ENCODE results near the gene FAM234B.
"Not testable (repeated sequence)": the region's sequence is repeated elsewhere in the genome, so short reads cannot be mapped to it uniquely, and the experiment has no call there.

Gene FAM234B

DNA sequence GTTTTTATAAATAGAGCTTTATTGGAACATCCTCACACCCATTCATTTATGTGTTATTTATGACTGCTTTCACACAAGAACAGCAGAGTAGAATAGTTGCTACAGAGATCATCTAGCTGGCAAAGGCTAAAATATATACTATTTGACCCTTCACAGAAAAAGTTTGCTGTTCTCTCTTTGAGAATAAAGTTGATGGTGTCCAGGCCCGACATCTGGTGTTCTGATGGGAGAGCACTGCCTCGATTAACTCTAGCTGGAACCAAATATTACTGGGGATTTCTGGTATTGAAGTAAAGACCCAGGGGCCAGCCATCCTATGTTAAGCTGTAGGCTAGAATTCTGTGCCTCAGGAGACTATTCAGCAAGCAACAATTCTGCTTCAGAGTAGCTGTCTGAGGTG lies 21.8 kb downstream of the FAM234B start:
- no peak for DNase-seq

DNA sequence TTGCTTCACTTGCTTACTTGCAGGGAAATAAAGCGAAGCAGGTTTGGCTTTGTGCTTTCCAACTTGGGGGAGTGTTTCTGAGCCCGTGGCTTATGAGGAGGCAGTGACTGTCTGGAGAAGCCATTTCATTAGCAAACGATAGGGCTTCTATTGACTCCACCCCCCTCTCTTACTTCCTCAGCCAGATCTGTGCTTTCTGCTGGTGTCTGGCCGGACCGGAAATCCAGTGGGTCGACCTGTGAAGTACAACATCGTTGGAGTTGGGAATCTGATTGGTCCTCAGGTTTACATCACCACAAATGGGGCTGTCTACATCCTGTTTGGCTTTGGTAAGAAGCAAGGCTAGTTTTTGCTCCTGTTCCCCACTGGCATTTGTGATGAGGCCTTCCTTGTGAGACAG lies 22.3 kb downstream of the FAM234B start:
- DNase-seq, result no peak

DNA sequence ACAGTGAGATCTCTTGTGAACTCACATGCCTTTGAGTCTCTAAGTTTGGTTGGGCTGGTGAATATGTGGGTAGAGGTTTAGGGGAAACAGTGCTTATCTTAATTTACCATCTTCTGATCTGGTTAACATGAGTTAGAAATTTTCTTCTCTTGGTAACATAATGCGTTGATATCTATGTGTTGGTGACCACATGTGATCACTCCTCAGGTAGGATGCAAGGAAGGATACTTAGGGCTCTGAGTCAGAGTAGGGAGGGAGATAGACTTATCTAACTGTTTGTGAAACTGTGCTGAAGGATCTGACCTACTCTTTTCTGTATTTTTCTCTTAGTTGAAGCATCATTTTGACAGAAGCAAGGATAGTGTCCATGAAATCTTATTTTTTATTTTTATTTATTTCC lies 23.1 kb downstream of the FAM234B start:
- DNase-seq, result no peak

DNA sequence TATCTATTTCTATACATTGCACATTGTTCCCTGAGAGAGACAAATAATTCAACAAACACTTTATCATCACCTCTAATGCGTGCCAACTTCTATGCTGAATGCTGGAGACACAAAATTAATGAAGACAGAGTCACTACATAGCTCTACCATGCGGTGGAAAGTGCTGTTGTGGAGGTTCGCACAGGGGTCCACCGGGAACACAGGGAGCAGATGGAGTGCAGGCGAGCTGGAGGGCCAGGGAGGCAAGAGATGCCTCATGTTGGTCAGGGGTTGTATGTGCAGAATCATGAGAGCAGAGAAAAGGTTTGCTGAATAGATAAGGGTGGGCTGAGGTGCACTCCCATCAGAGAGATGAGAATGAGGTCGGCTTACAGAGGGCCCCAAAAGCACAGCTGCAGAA lies 25.2 kb downstream of the FAM234B start:
- DNase-seq, result no peak

DNA sequence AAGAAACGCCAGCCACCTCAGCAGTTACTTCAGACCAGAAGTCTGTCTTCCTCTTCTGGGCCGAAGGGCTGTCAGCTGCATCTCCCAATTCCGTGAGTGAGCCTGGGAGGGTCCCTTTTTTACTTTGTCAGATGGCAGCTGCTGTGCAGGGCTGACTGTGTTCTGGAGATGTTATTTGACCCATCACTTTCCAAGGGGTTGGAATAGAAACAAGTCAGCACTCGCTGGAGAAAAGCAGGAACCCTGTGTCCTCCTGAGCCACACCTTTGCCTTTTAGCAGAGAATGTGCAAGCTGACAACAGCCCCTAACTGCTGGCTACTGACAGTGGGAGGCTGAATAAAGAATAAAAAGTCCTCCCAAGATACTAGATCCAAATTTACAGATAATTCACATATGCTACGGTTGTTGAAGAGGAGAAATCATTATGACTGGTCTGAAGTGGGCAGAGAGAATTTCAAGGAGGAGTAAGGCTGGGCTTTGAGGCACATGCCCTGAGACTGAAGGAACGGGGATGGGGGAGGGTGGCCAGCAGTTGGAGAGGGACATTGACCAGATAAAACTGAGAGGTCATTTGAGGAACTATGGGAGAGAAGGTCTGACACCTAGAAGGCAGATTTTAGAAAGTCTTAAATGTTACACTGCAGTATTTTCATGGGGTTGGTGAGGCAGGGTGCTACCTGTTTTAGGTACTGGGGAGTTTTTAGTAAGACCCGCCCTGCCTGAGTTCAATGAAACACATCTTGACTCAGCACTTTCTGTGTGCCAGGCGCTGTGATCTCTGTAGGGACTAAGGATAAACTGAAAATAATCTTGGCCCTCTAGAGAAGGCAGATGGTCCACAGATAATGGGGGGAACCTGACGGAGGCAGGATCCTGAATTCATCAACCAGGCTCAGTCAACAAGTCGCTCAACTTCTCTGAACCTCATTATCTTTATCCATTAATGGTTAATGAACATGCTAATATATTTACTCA lies 27.4 kb downstream of the FAM234B start:
- no peak for DNase-seq

DNA sequence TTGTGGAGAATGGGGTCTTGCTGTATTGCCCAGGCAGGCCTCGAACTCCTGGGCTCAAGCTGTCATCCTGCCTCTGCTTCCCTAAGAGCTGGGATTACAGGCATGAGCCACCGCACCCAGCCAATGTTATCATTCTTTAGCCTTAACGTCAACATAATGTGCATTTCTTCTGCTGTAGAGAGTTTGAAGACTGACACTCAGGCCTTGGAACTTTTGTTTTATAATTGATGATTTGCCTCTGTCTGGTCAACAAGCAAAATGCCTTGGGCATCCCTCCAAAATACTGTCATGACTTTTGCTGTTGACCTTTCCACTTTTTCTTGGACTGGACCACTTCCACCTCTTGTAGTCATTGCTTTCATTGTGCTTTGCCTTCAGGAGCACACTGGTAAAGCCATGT lies 29.0 kb downstream of the FAM234B start:
- no peak for DNase-seq

DNA sequence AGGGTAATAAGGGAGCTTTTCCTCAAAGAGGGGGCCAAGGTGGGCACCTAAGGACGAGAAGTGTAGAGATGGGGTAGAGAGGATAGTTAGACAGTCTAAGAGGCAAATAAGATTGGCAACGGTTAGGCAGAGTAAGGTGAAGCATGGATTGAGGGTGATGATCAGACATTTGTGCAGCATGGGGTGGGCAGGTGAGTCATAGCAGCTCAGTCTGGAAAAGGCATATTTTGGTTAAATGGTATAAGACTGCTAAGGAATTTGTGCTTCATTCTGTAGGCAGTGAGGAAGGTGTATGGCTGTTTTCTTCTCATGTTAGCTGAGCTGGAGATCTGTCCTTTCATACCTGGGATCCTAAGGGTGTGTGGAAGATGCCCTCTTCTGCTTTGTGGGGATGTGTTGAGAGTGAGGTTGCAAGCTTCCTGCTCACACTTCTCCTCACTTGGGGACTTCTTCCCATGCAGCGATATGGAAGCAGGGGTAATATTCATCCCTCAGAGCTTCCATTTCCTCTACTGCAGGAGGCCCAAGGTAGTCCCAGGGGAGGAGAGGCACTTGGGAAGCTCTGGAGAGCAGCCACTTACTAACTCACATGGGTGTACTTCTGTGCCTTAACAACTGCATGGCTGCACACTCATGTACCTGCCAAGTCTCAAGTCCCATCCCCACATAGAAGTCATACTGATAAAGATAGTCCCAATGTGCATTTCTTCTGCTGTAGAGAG lies 30.4 kb downstream of the FAM234B start:
- no peak for DNase-seq

DNA sequence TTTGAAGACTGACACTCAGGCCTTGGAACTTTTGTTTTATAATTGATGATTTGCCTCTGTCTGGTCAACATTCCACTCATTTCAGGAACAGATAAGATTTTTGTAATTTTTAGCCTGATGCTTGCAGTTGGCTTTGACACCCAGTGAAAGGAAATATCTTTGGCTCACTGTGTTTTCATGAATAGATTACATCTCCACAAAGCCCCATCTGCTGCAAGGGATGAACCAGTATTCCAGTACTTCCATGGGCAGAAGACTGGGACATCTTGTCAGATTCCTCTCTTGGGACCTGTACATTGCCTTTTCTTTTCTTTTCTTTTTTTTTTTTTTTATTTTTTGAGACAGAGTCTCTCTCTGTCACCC lies 30.9 kb downstream of the FAM234B start:
- DNase-seq, result no peak

DNA sequence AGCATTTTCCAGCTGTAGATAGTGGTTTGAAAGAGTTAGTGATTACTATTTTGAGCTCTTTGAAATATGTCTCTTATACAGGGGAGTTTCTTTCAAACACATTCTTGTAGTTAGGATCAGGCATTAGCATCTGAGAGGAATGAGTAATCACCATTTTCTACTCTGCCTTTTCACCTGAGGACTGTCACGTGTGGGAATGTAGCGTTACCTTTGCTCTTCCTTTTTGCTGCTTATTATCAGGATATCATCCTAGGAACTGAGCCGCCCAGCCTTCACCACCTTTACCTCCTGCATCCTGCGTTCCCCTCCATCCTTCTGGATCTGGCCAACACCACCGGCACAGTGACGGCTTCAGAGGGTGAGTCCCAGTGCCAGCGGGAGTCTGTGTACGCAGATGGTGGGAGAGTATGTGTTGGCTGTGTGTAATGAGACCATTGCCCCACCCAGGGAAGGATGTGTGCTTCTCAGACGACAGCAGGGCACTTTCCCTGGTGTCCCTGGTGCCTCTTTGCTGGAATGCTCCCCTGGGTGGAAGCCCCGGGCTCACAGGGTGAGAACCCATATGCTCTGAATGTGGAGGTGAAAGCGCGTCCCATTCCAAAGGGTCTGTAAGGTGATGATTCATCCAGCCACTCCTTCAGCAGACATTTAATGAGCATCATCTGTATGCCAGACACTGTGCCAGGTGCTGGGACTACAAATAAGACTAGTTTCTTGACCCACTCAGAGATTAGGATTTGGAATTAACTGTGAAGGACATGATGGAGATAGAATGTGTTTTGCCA lies 31.8 kb downstream of the FAM234B start:
- DNase-seq, result no peak

DNA sequence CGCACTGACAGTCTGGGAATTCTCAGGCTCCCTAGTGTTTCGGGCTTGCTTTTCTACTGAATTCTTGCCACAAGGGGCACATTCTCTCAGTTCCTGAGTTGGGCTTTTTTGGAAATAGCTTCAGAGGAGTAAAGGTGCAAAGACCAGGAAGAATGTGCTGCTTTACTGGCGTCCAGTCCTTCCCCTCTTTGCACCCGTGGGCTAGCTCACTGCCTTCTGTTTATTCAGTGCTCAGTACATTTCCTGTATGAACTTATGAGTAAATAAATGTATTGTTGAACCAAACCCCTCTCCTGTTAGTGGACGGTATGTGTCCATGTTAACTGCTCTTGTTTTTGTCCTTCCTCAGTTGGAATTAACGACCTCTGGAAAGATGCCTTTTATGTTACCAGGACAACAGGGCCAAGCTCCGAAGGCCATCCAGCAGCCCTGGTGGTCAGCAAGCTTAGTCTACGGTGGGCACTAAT lies 35.3 kb downstream of the FAM234B start:
- no peak for DNase-seq

DNA sequence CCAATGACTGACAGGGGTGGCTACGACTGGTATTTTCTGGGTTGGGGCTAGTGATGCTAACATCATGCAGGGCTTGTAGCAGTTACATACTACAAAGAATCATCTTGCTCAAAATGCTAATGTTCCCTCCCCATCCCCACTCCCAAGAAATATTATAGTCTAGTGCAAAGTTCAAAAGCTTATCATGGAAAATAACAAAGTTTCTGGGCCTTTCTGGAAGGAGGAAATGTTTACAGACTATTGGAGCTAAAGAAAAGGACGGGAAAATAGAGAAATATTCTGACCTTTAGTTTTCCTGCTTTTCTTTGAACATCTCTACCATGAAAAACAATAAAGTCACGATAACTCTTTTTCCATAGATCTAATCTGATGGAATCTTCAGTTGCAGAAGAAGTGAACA lies 36.1 kb downstream of the FAM234B start:
- DNase-seq, result no peak

DNA sequence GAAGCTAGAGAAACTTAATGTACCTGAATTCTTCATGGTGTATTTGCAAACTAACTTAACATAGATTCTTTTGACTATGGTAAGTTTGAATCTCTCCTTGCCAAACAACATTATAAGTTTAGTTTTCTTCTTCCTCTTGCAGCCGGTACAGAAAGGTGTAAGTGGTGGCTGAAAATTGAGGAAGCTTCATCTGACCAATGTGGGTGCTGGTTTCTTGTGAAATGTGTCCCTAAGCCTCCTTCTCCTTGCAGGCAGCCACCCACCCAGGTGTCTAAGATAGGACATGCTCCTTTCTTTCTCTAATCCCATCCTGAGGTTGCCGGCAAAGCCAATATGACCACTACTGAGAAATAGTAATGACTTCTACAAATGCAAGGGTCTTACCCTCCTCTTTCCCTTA lies 38.7 kb downstream of the FAM234B start:
- no peak for DNase-seq

DNA sequence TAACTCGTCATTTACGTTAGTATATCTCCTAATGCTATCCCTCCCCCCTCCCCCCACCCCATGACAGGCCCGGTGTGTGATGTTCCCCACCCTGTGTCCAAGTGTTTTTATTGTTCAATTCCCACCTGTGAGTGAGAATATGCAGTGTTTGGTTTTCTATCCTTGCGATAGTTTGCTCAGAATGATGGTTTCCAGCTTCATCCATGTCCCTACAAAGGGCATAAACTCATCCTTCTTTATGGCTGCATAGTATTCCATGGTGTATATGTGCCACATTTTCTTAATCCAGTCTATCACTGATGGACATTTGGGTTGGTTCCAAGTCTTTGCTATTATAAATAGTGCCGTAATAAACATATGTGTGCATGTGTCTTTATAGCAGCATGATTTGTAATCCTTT lies 39.5 kb downstream of the FAM234B start:
- DNase-seq, result not testable (repeated sequence)

DNA sequence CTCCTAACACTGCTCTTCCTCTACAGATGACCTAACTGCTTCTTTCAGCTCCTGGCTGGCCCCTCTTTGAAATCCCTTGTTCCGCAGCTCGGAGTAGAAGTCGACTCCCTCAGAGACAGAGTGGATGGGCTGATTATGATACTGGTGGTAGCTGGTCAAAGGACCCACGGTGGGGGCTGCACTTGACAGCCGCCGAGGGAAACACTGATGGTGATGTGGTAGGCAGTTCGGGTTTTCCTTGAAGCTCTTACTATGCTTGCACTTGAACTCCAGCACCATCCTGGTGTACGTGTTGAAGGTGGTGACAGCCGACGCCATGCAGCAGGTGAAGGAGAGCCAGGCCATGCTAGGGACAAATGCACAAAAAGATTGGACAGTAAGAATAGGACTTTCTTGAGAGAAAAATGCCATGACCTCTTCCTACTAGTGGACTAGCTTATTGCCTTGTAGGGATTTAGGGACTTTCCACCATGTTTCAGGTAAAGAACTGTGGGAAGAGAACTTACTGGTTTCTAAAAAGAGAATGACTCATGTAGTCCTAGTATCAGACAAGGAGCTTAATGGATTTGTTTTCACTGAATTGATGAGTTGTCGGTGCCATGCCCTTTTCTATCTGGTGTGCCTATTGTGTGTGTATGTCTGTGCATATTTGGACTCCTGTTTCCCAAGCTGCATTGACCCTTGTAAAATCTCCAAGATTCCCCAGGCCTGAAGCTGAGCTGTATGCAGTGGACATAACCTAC lies 40.9 kb downstream of the FAM234B start:
- no peak for DNase-seq

DNA sequence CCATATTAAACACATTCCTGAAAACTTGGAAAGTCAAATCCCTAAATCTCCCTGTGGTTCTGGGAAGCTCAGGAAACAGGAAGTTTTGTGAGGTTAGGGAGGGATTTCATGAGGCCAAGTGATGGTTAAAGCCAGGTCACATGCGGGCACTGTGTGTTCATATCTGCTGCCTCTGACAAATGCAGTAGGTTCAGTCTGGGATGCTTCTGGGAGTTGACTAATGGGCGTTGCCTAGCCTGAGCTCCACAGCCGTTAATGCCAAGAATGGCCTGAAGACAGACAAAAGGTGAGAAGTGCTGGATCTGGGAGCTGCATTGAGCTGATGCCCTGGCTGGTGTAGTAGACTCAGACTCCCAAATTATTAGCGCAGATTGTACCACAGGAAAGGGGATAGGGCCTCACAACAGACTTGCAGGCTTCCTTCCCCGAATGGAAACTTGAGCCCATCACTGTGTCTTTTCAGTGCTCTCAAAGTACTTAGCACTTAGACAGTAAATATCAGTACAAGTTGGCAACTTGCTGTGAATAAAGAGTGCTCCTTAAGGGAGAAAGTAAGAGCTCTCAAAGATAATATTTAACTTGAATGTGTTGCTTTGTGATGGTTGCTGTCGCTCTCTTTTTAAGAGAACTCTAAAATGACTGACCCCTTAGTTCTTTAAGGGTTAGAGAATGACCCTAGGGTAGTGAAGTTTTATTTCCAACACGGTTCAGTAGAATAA lies 41.9 kb downstream of the FAM234B start:
- DNase-seq, result no peak

DNA sequence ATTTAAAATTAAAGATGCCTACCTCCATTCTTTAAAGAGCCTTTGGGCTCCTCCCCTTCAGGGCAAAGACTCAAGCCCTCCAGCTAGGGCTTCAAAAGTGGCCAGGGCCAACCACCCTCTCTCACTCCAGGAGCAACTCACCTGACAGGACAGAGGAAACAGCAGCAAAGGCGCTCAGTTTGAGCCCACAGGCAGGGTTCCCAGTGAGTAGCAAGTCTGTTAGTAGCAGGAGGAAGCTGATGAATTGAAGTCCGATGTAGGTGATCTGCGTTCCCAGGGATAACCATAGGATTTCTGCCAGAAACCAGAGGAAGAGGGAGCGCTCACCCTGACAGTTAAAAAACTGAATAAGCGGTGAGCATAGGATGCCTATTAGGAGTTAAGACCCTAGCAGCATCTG lies 43.6 kb downstream of the FAM234B start:
- no peak for DNase-seq

DNA sequence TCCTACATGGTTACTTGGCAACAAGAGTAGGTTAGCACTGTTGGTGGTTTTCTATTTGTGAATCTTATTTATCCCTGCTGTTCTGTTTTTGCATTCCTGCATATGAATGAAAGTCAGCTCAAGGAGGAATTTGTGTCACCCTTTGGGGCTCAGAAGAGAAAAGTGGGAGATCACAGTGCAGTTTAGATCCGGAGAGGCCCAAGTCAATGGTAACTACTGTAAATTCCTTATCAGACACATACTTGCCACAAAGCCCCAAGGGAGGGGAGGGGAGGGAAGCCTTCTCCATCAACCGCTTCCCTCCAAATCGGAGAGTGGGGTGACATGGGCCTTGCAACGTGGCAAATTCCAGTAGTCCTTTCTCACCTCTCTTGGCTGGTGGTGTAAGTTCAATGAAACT lies 44.3 kb downstream of the FAM234B start:
- no peak for DNase-seq

DNA sequence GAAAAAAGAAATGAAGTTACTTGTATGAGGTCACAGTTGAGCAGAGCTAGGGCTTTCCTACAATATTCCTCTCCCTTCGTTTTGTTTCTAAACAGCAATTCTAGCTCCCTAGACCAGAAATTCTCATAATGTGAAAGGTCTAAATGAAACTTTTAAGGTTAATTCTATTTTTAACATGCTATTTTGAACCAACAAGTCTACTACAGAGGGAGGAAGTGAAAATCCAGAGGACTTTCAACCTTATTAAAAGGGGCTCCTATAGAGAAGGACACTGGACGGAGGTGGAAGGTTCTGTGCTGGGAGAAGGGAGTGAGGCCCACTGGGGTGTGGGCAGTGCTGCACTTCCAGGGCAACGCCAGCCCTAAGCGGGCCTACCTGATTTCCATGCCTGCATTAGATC lies 45.9 kb downstream of the FAM234B start:
- no peak for DNase-seq

DNA sequence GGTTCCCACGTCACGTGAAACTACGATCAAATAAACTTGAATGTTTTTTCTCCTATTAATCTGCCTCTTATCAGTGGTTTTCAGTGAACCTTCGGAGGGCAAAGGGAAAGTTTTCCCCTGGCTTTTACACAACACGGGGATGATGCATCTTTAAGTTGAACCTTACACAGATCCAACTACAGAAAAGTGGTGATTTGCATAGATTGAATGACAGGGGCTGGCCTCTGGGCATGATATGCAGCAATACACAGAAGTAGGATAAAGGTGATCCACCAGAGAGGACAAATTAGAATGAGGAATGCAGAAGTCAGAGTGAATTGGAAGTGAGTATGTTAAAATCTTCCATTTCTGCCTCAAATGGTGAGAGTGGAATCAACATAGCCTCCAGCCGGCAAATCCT lies 47.7 kb downstream of the FAM234B start:
- DNase-seq, result peak; percentile 26

DNA sequence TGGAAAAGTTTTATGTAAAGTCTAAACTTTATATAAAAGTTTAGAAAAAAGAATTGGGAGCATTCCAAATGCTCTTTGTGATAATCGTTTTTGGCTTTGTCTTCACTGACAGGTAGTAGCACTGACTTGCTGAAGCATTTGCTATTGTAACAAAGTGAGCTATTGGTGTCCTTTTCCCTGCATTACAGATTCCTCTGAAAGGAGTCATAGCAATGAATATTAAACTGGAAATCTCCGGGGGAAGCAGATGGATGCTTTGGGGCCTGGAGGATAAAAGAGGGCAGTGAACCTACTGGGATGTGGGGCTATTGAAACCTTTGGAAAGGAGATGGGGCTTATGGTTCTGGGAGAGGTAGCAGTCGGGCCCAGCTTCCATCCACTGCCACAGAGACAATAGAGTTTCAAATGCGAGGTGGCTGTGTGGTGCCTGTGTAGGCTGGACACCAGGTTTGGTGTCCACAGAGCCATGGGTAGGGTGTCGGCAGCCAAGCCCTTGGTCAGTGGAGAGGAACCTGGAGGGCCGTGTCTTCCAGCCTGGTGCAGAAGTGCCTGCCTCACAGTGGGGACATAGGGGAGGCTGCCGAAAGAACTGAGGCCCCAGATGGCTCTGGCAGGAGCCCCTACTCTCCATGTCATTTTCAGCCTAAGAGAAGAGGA lies 49.1 kb downstream of the FAM234B start:
- DNase-seq, result no peak

DNA sequence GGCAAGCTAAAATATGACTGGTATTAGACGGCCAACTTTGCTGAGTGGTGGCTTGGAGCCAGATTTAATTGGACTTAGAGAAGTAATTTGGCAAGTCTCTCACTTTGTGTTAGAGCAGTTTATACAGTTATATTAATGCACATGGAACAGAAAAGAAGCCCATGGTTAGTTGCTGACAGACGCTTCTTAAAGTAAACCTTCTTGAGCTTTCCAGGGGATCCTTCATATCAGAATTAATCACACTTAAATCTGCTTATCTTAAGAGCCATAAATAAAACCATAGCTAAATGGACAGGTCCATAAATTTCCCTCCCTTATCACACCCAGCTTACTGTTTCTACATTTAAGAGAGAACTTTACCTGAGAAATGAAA lies 49.7 kb downstream of the FAM234B start:
- no peak for DNase-seq
